Left cardiac atrium (tissue), 4 donors: ENCODE data around the gene GDPD5. TPM values are rescaled to one million over a fixed set of nuclear protein-coding genes. Genes with fewer than 3 reads are reported as not detected.

Source experiments
- ATAC-seq, 2 donors: fragments of 200-7000 bp; cut with Tn5 transposase; one replicate each; pipeline ENCODE4 v1.9.1; 2020; ENCODE audit warnings: mild to moderate bottlenecking in 2 of 2, moderate library complexity in 2 of 2
- DNase-seq: peaks from one replicate; pipeline ENCODE4 v3.0.0-alpha.2; 2020
- intact Hi-C, 2 donors: fragments of 100-400 bp; cut with DNase I; formaldehyde crosslinking; loops; one replicate each; pipeline versions ENCODE4 v1.14.1 to v1.15.1; 2022 to 2023
- total RNA-seq, 2 donors: library from RNA; stranded (reverse); fragmentation: NEBNext Ultra II Directional; extraction: Animal tissue kit (Norgen Biotek cat#: 25700); gene quantifications; one replicate each; pipeline ENCODE4 v1.2.1, GENCODE V29; 2021
- donor health status: DM: no; HTN: yes; CAD: no.
- donor health status: DM: no; HTN: yes; CAD: no; lungs with severe emphysema.
- donor health status: DM: yes; HTN: yes; CAD: no.
- donor health status: Dilated cardiomyopathy.

Gene GDPD5
- total RNA-seq, 2 donors from 2014 or later, result 12.3 to 17.6 TPM

DNA sequence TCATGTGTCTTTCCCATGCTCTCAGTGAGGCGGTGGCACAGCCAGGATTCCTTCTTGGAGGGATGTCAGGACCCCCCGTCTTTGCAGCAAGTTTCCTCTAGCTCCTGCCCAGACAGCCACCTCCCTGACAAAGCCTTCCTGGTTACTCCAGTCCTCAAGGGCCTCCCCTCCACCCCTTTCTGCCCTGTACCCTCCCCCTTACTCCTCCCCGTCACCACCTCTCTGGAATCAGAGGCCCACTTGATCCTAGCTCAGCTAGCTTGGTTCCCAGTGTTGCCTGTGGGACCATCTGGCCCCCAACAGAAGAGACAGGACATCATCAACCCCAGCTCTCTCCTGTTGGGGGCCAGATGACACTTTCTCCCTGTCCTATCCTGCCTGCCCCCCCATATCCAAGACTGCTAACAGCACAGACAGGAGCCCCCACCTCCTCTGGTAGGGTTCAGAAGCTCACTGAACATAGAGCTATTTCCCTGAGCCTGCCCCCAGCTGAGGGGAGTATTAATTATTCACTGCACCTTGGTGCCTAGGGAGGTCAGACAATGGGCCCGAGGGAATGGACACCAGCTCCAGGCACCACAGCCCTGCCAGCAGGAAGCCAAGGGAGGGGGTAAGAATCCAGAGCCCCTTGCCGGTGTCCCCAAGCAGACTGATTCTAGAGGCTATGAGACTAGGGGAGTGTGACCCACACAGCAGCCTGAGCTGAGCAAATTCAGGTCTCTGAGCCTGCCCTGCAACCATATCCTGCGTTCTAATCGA is 3.3 kb downstream of the GDPD5 start:
- intact Hi-C loops, result no loop called here
- DNase-seq (no peak), ATAC-seq (no peak)

DNA sequence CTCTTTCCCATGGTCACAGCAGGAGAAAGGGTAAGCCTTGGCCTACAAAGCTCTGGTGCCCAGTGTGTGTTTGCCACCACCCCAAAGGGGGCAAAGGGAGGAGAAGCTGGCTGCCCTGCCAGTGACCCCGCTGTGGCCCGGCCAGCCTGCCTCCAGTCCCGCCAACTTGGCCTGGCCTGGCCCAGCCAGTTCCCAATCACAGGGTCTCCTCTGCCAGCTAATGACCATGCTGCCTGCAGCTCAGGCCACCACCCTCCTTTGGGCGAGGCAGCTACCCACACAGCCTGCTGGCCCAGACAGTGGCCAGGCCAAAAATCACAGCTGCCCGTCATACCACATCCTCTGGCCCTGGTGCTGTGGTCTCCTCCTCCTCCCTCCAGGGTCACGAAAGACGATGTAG is 5.1 kb downstream of the GDPD5 start:
- ATAC-seq, result peak; percentile 22 to 68
- DNase-seq, result no peak
- intact Hi-C loops, result no loop called here

DNA sequence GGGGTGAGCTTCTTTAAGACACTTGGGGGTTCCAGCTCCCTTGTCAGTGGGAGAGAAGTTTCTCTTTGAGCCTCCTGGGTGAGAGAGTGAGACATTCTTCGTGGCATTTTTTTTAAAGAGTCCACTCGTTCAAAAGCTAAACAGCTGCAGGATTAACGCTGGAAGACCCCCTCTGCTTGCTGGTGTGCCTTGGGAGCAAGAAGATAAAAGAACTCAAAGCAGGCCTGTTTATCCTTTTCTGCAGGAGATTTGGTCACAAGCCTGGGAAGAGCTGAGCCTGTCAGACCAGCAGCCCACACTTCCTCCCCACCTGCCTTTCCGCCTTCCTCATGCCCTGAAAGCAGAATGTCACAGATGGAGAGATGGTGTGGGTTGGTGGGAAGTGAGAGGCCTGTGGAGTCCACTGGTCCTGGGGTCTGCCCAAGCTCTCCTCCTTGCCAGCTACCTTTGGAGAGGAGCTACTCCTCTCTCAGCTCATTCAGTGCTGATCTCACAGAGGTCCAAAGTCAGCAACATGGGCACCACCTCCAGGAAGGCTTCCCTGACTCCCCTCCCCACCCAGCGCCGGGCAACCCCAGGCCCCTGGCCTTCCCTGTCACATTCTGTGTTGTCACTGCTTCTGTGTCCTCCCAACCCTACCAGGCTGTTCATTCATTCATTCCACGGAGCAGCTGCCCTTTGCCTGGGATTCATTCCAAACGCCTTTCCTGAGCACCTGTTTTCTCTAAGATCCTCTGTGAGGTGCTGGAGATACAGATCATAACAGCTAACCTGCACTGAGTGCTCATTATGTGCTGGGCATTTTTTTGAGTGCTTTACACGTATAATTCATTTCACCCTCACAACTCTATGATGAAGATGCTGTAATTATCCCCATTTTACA is 6.7 kb downstream of the GDPD5 start:
- no peak for DNase-seq
- intact Hi-C loops, result no loop called here

GRCh38 chr11:75518204-75518549 is 7.6 kb downstream of the GDPD5 start:
- no peak for DNase-seq
- intact Hi-C loops, result no loop called here
- no peak for ATAC-seq

More for the DNA sequence above, 6.7 kb downstream of the GDPD5 start:
- ATAC-seq, result no peak

DNA sequence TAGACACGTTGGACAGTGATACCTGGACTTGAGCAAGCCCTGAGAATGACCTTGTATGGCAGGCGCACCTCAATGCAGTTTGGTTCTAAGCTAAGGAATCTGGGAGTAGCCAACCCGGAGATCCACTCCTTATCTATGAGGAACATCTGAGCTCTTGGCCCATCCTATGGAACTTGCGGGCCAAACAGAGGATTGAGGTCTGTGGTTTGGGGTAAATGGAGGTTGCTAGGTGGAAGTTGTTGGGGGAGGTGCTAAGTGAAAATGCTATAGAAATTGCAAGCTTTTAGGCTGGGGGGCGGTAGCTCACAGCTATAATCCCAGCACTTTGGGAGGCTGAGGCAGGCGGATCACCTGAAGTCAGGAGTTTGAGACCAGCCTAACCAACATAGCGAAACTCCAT is 8.9 kb downstream of the GDPD5 start:
- intact Hi-C loops, result no loop called here
- ATAC-seq (no peak), DNase-seq (no peak)

- intact Hi-C loops, result no loop called here
- DNase-seq (no peak), ATAC-seq (no peak)
Measured at GRCh38 chr11:75516140-75516539, 9.6 kb downstream of the GDPD5 start.

GRCh38 chr11:75514596-75514995 is 11.1 kb downstream of the GDPD5 start:
- DNase-seq (no peak), ATAC-seq (no peak)
- intact Hi-C loops, result no loop called here

DNA sequence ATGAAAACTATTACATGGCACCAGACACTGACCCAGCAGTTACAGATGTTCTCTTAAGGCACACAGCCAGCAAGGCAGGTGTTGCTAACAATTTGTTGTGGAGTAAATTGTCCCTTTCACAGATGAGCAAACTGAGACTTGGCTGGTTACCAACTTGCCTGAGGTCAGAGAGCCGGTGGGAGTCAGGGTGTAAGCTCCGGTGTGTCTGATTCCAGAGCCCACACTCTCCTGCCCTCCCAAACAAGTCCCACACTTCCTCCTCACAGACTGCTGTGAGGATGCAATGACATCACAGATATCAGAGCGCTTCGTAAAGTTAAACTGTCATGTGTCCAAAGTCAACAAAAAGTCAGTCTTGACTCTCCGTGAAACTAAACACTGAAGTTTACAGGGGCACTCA is 12.5 kb downstream of the GDPD5 start:
- intact Hi-C loops, result no loop called here
- ATAC-seq, result peak in 1 of 2 donors; percentile 54
- no peak for DNase-seq

DNA sequence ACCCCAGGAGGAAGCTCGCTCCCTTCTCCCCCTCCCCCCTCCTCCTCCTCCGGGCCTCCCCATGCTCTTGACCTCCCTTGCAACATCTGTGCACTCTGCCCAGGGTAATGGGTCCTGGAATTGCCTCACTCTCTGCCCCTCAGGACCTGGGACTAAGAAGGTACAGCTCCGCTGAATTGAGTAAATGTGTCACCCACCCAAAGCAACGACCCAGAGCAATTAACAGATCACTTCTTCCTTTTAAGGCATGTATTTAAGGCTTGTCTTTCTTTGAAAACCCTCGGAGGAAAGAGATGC is 15.1 kb downstream of the GDPD5 start:
- ATAC-seq, result peak in 1 of 2 donors; percentile 19
- DNase-seq, result no peak
- intact Hi-C loops, result no loop called here

GRCh38 chr11:75510004-75510722 is 15.6 kb downstream of the GDPD5 start:
- DNase-seq, result no peak
- intact Hi-C loops, result no loop called here

DNA sequence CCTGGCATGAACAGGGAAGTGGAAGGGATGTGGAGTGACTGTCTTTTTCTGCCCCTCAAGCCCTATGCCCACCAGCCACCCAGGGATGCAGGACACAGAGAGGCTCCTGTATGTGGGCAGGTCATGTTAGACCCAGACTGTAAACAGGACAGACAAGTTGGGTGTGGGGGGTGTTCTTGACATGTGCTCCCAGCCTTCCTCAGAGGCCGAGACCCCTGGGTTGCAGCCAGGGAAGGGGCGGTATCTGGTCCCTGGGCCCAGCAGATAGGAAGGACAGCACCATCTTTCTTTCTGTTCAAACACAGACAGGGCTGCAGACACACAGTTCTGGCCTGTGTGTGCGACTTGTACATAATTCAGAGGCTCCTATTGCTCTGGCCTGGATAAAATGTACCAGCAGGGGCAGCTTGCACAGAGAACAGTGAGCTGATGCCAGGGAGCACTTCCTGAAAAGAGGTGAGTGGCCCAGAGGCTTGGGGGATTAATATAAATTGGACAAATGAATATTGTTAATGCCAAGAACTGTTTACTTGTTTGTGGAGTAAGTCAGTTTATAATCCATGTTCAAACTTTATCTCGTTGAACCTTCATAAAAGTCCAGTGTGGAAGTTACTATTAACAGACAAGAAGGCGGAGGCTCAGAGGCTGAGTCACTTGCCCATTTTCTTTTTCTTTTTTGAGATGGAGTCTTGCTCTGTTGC is 16.6 kb downstream of the GDPD5 start:
- intact Hi-C loops, result no loop called here
- no peak for ATAC-seq
- no peak for DNase-seq

More at GRCh38 chr11:75510004-75510722, 15.6 kb downstream of the GDPD5 start:
- ATAC-seq, result no peak

DNA sequence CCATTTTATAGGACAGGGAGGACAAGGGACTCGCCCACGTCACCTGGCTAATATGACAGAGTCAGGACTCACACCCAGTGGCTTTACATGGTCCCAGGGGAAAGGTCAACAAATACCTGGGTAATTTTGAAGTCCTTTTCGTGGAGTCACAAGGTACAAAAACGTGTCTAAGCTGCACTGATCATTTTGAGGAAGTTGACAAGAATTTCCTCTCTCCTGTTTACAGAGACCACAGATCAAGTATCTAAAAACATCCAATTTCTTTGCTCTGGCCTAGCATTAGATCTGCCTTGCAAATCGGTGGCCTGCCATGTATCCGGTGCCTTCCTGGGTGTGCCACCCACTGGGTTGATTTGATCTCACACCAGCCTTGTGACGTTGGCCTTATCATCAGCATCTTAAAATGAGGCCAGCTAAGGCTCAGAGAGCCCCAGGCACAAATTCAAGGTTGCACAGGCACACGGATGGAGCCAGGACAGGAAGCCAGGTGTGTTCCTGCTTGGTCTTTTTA is 17.6 kb downstream of the GDPD5 start:
- intact Hi-C loops, result no loop called here
- DNase-seq (no peak), ATAC-seq (no peak)

- DNase-seq (no peak), ATAC-seq (peak in 1 of 2 donors; percentile 25)
- intact Hi-C loops, result no loop called here
Measured at GRCh38 chr11:75507571-75507970, 18.2 kb downstream of the GDPD5 start.

GRCh38 chr11:75506827-75507226 is 18.9 kb downstream of the GDPD5 start:
- ATAC-seq (peak in 1 of 2 donors; percentile 72), DNase-seq (no peak)
- intact Hi-C loops, result no loop called here

GRCh38 chr11:75505916-75506692 is 19.6 kb downstream of the GDPD5 start:
- peak; percentile 38 for DNase-seq
- intact Hi-C loops, result no loop called here
- ATAC-seq, result peak; percentile 34 to 69

GRCh38 chr11:75504501-75504900 is 21.2 kb downstream of the GDPD5 start:
- intact Hi-C loops, result no loop called here
- DNase-seq, result no peak
- ATAC-seq, result no peak

GRCh38 chr11:75503531-75504099 is 22.1 kb downstream of the GDPD5 start:
- intact Hi-C loops, result no loop called here
- ATAC-seq (no peak), DNase-seq (no peak)

DNA sequence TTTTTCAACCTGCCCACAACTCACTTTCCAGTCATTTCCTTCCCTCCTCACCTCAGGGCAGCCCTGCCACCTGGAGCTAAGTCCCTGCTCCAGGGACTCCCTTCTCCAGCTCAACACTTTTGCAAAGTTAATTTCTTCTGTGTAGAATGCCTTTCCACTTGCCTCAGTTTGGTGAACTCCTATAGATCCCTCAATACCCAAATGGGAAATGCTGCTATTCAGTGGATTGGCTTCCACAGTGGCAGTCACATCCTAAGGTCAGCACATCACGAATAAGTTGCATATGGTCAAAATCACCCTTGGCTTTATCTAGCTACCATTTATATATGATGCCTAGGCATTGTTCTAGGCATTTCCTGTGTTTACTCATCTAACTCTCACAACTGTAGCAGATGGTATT is 23.6 kb downstream of the GDPD5 start:
- DNase-seq, result no peak
- intact Hi-C loops, result no loop called here
- no peak for ATAC-seq
